Amygdala (tissue), 56 donors: ENCODE data around the gene AFDN.

Experiments
- DNase-seq, 56 donors: peaks; one replicate each; lab custom pipeline; 2025; lab: John Stamatoyannopoulos, UW

The AFDN gene

GRCh38 chr6:167946007-167946406 is 119.3 kb downstream of the AFDN start:
- DNase-seq: no peak

GRCh38 chr6:167946604-167947003 is 119.9 kb downstream of the AFDN start:
- no peak for DNase-seq

GRCh38 chr6:167947716-167948115 is 121.0 kb downstream of the AFDN start:
- no peak for DNase-seq

DNA sequence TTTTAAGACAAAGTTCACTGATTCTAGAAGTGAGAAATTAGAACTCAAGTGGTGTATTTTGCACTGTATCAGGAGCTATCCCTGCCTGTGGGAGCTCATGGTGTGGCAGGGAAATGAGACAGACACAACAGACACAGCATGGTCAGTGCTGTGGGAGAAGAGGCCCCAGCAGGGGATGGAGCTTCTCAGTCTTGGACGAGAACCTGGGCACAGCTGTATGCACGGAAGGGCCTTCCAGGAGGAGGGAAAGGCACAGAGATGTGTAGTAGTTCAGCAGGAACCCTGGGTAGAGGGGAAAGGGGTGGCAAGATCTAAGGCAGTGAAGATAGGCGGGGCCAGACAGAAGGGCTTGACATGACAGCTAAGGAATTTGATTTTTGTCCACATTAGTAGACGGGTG is 122.0 kb downstream of the AFDN start:
- DNase-seq: no peak

GRCh38 chr6:167949121-167949684 is 122.5 kb downstream of the AFDN start:
- no peak for DNase-seq

DNA sequence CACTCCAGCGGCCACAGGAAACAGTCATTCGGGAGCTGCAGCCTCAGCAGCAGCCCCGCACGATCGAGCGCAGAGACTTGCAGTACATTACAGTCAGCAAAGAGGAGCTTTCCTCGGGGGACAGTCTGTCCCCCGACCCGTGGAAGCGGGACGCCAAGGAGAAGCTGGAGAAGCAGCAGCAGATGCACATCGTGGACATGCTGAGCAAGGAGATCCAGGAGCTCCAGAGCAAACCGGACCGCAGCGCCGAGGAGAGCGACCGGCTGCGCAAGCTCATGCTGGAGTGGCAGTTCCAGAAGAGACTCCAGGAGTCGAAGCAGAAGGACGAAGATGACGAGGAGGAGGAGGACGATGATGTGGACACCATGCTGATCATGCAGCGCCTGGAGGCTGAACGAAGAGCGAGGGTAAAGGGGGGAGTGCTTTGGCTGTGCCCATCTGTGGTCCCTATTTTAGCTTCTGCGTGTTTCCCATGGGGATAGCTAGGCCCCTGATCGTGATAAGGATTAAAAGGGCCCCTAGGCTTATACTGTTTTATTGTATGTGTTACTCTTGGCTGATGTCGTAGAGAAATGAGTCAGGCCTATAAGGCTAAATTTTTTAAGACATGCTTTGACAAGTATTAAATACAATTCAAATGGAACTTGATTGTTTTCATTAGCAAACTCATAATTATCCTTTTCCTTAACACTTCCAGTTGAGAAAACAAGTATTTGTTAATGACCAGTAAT is 125.2 kb downstream of the AFDN start:
- DNase-seq: no peak

- DNase-seq: no peak
Observed at GRCh38 chr6:167952512-167952859, 125.8 kb downstream of the AFDN start.

- DNase-seq: no peak
Observed at GRCh38 chr6:167953551-167953950, 126.8 kb downstream of the AFDN start.

- DNase-seq: no peak
Observed at GRCh38 chr6:167954151-167954550, 127.4 kb downstream of the AFDN start.

GRCh38 chr6:167956491-167956890 is 129.8 kb downstream of the AFDN start:
- no peak for DNase-seq

DNA sequence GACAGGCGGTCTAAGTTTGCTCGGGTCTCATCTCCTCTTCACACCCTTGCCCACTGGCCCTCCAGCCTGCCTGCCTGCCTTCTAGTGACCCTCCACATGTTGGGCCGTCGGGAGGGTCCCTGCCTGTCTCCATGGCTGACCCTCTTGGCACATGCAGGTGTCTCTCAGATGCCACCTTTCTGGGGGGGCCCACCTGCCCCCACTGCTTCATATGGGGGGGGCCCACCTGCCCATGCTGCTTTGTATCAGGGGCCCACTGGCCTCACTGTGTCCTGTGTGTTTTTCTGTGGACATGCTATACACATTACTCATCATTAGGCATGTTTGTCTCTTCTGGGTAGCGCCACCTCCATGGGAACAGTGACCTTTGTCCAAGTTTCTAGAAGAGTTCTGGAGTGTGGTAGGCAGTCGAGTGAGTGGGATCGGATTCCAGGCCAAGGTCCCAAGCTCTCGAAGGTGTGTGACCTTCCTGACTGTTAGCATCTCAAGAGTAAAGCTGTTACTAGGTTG is 130.3 kb downstream of the AFDN start:
- no peak for DNase-seq

- no peak for DNase-seq
Observed at GRCh38 chr6:167957626-167958025, 130.9 kb downstream of the AFDN start.

DNA sequence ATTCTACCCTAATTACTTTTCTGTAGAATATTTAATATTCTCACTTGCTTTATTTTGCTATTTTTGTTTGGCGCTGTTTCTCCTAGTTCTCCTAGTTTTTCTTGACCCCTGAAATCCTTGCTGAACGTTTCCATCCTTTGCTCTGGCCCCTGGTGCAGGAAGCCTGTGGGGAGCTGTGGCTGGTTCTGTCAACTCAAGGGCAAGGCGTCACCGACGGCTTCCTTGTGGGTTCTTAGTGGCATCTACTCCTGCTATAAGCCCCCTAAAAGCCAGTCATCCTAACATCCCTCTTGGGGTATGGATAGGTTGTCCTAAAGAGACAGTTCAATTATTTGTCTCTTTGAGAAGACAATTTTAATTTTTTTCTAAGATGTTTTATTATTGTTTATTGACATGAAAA is 133.9 kb downstream of the AFDN start:
- no peak for DNase-seq

DNA sequence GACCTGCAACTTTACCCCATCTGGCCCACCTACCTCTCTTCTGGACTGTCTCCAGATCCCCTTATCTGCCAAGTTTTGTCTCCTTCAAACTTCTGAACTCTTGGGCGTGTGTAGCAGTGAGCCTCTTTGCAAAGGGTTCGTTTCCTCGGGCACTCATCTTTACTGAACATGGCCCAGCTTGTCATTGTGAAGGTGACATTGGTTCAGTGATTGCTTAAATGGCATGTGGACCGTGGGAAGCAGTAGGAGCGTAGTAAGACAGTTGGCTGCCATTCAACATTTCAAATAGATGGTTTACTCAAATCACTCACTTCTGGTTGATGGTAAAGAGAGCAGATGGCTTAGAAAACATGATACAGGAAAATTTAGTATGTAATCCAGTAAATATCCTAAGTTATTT is 136.0 kb downstream of the AFDN start:
- peak in 3 of 56 donors; percentile 25 to 53 (median 40) for DNase-seq

- peak in 7 of 56 donors; percentile 10 to 59 (median 27) for DNase-seq
Observed at GRCh38 chr6:167963589-167964057, 136.9 kb downstream of the AFDN start.

GRCh38 chr6:167965592-167966539 is 139.2 kb downstream of the AFDN start:
- DNase-seq: no peak

- no peak for DNase-seq
Observed at GRCh38 chr6:167966540-167966905, 139.8 kb downstream of the AFDN start.

DNA sequence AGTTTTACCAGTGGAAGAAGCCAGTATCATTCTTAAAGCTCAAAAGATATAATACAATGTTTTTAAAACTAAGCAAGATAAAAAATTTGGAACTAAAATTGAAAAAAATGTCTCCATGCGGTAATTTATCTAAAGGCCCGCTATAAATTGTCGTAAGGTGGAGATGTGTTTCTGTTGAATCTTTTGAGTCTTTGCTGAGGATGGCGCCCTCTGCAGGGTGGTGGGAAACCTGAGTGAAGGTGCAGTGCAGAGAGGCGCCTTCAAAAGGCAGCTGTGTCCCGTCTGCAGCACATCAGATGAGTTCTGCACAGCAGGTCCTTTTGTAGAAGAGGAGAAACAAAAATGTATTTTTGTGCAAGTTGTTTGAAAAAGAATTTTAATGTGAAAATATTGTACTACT is 141.4 kb downstream of the AFDN start:
- peak in 1 of 56 donors; percentile 43 for DNase-seq

GRCh38 chr6:167970230-167970629 is 143.5 kb downstream of the AFDN start:
- DNase-seq: peak in 9 of 56 donors; percentile 11 to 56 (median 32)

GRCh38 chr6:167972193-167972592 is 145.5 kb downstream of the AFDN start:
- DNase-seq: no peak
